SJSA1 (cell line): Measurements from ENCODE around the gene BEX1. TPM values are rescaled to one million over a fixed set of nuclear protein-coding genes. Genes with fewer than 3 reads are reported as not detected.
"Not testable (repeated sequence)": the region's sequence is repeated elsewhere in the genome, so short reads cannot be mapped to it uniquely, and the experiment has no call there.

ENCODE experiments used
- DNase-seq, 2 experiments: peaks; one replicate each; pipeline ENCODE4 v3.0.0-alpha.2; 2015 to 2020; ENCODE audit warnings: low spot score in 2 of 2, low read depth in 1 of 2
- H3K27ac ChIP-seq: fragments of 250-450 bp; sonication (Bioruptor Pico); 2 replicates; pipeline ENCODE4 v1.5.1; 2020; ENCODE audit warnings: mild to moderate bottlenecking, moderate library complexity
- H3K27me3 ChIP-seq: fragments of 250-450 bp; sonication (Bioruptor Pico); replicated peaks from 2 replicates; pipeline ENCODE4 v1.5.1; 2020; ENCODE audit warnings: mild to moderate bottlenecking, moderate library complexity
- H3K36me3 ChIP-seq: fragments of 250-450 bp; sonication (Bioruptor Pico); 2 replicates; pipeline ENCODE4 v1.5.1; 2020; ENCODE audit warnings: mild to moderate bottlenecking
- H3K4me1 ChIP-seq: fragments of 250-450 bp; sonication (Bioruptor Pico); replicated peaks from 2 replicates; pipeline ENCODE4 v1.6.1; 2021; ENCODE audit warnings: mild to moderate bottlenecking
- H3K4me3 ChIP-seq: fragments of 250-450 bp; sonication (Bioruptor Pico); 2 replicates; pipeline ENCODE4 v1.5.1; 2020; ENCODE audit warnings: mild to moderate bottlenecking
- H3K9me3 ChIP-seq: fragments of 250-450 bp; sonication (Bioruptor Pico); replicated peaks from 2 replicates; pipeline ENCODE4 v1.5.1; 2020; ENCODE audit warnings: mild to moderate bottlenecking
- total RNA-seq: library from RNA; depleted of rRNA; stranded (reverse); fragments of >200 nt; shearing (Covaris generic); gene quantifications from 2 replicates; pipeline ENCODE4 v1.2.3, GENCODE V29; 2014; rRNA removed

BEX1 gene
- total RNA-seq, 1 experiment from 2014 or later, result not detected

- Histone ChIP-seq H3K27ac (no peak overlapping the region), H3K36me3 (no peaks in the 10 kb centered on the region), H3K4me3 (no peak overlapping the region), H3K4me1 (no peaks in the 10 kb centered on the region), H3K9me3 (no peaks in the 10 kb centered on the region), H3K27me3 (no peaks in the 10 kb centered on the region)
- no peak for DNase-seq
These were observed 653 bp downstream of the BEX1 start for GRCh38 chrX:103063191-103063845.

GRCh38 chrX:103061486-103061885 lies 2.5 kb downstream of the BEX1 start:
- Histone ChIP-seq H3K4me1 (no peaks in the 10 kb centered on the region), H3K27ac (no peak overlapping the region), H3K4me3 (no peak overlapping the region), H3K27me3 (no peaks in the 10 kb centered on the region), H3K9me3 (no peaks in the 10 kb centered on the region), H3K36me3 (no peaks in the 10 kb centered on the region)
- DNase-seq, result no peak

GRCh38 chrX:103056902-103057301 lies 7.1 kb downstream of the BEX1 start:
- Histone ChIP-seq H3K4me1 (no peaks in the 10 kb centered on the region), H3K4me3 (no peak overlapping the region), H3K36me3 (no peaks in the 10 kb centered on the region), H3K27ac (no peak overlapping the region), H3K27me3 (no peaks in the 10 kb centered on the region), H3K9me3 (no peaks in the 10 kb centered on the region)
- DNase-seq, result no peak

- H3K4me3 ChIP-seq, result no peak overlapping the region
- H3K27ac ChIP-seq, result no peak overlapping the region
- no peaks in the 10 kb centered on the region for H3K36me3 ChIP-seq
- H3K9me3 ChIP-seq, result no peaks in the 10 kb centered on the region
- no peaks in the 10 kb centered on the region for H3K4me1 ChIP-seq
- DNase-seq, result no peak
- no peaks in the 10 kb centered on the region for H3K27me3 ChIP-seq
These were observed 11.3 kb downstream of the BEX1 start for GRCh38 chrX:103052625-103053024.

GRCh38 chrX:103051260-103051789 lies 12.6 kb downstream of the BEX1 start:
- Histone ChIP-seq H3K4me1 (no peaks in the 10 kb centered on the region), H3K4me3 (no peak overlapping the region), H3K9me3 (no peaks in the 10 kb centered on the region), H3K27me3 (no peaks in the 10 kb centered on the region), H3K36me3 (no peaks in the 10 kb centered on the region), H3K27ac (no peak overlapping the region)
- no peak for DNase-seq

- DNase-seq, H3K27me3 ChIP-seq, H3K36me3 ChIP-seq, H3K9me3 ChIP-seq, H3K27ac ChIP-seq, H3K4me1 ChIP-seq, H3K4me3 ChIP-seq: not testable (repeated sequence)
These were observed 30.6 kb downstream of the BEX1 start for GRCh38 chrX:103033371-103033770.

- no peak overlapping the region for H3K4me3 ChIP-seq
- H3K4me1 ChIP-seq, result no peaks in the 10 kb centered on the region
- H3K27me3 ChIP-seq, result no peaks in the 10 kb centered on the region
- H3K36me3 ChIP-seq, result no peaks in the 10 kb centered on the region
- no peak for DNase-seq
- H3K27ac ChIP-seq, result no peak overlapping the region
- H3K9me3 ChIP-seq, result no peaks in the 10 kb centered on the region
These were observed 46.4 kb downstream of the BEX1 start for GRCh38 chrX:103017542-103017941.

GRCh38 chrX:103012945-103013344 lies 51.0 kb downstream of the BEX1 start:
- Histone ChIP-seq H3K9me3 (no peaks in the 10 kb centered on the region), H3K4me3 (no peak overlapping the region), H3K27me3 (no peaks in the 10 kb centered on the region), H3K4me1 (no peaks in the 10 kb centered on the region), H3K27ac (no peak overlapping the region), H3K36me3 (no peaks in the 10 kb centered on the region)
- no peak for DNase-seq

Other genes with a start within 250 kb of the BEX1 start
- gene RAB40AL, start 126.9 kb downstream of the BEX1 start, total RNA-seq, result 0.18 TPM in 1 of 2 replicates, not detected in the other
- not detected in 2 replicates for gene NXF3, start 29.0 kb upstream of the BEX1 start, total RNA-seq
- gene BEX4, start 150.9 kb upstream of the BEX1 start, total RNA-seq, result 0.74 and 1.7 TPM in 2 replicates
- gene TCEAL8, start 191.0 kb upstream of the BEX1 start, total RNA-seq, result 76.1 and 96.0 TPM in 2 replicates
- not detected in 2 replicates for gene TCEAL5, start 212.6 kb upstream of the BEX1 start, total RNA-seq
- not detected in 2 replicates for gene BEX2, start 246.8 kb upstream of the BEX1 start, total RNA-seq